ENCODE data around the gene PRKD1.

- TF ChIP-seq CTCF (IDR thresholded peaks at IDR 0.05) (no peak), POLR2A (IDR thresholded peaks at IDR 0.05) (no peak)
Measured at GRCh38 chr14:29716150-29716549, 211.5 kb downstream of the PRKD1 start.
